Esophagus squamous epithelium (tissue), 4 donors: ENCODE data around the gene UBE2L5.

Experiments used
- CTCF ChIP-seq, 6 experiments: fragments of 450-650 bp in 4 of 6; fragments of 200-600 bp in 2 of 6; sonication (generic) in 2 of 6; IDR thresholded peaks; one replicate each; pipeline ENCODE4 v1.5.1; 2016 to 2019; ENCODE audit warnings: antibody characterized with exemption in 6 of 6, mild to moderate bottlenecking in 4 of 6, moderate library complexity in 4 of 6
- POLR2A ChIP-seq, 4 donors: fragments of 450-650 bp; IDR thresholded peaks; one replicate each; pipeline ENCODE4 v1.6.1; 2017; ENCODE audit warnings: antibody characterized with exemption in 4 of 4, mild to moderate bottlenecking in 4 of 4, moderate library complexity in 3 of 4

GRCh38 chr13:30410705-30411125 lies 11.6 kb upstream of the UBE2L5 start:
- TF ChIP-seq POLR2A (IDR thresholded peaks at IDR 0.05): no peak
- no peak for TF ChIP-seq CTCF (IDR thresholded peaks at IDR 0.05)
